HCT116 (cell line): ENCODE measurements around the gene PLD5.

Source experiments
- EZH2 ChIP-seq: fragments of 200-600 bp; sonication (generic); IDR thresholded peaks from 2 replicates; pipeline ENCODE4 v1.6.1; 2017; ENCODE audit warnings: antibody characterized with exemption, mixed run types
- EZH2phosphoT487 ChIP-seq: fragments of 200-600 bp; IDR thresholded peaks from 2 replicates; pipeline ENCODE4 v1.6.1; 2018; ENCODE audit warnings: antibody characterized with exemption, borderline replicate concordance
- POLR2A ChIP-seq: IDR thresholded peaks from 2 replicates; pipeline ENCODE4 v1.7.0; 2011; ENCODE audit warnings: borderline replicate concordance; ENCODE audit not compliant: insufficient read depth, insufficient read length; ENCODE audit errors: extremely low read depth
- POLR2AphosphoS5 ChIP-seq: IDR thresholded peaks from 2 replicates; pipeline ENCODE4 v1.6.1; 2011; ENCODE audit warnings: mild to moderate bottlenecking, low read depth, low read length, moderate library complexity
- SRF ChIP-seq: IDR thresholded peaks from 2 replicates; pipeline ENCODE4 v1.6.1; 2012; ENCODE audit warnings: low read depth
- TF ChIP-seq, protein P1 (sequence below): IDR thresholded peaks from 2 replicates; pipeline ENCODE4 v1.6.1; 2012
- TF ChIP-seq, protein P2 (sequence below), 3 experiments: fragments of 200-600 bp in 1 of 3; sonication (generic) in 1 of 3; IDR thresholded peaks in 2 of 3; conservative IDR thresholded peaks in 1 of 3; 2 replicates each; pipeline ENCODE4 v1.5.1; 2012 to 2017; ENCODE audit warnings: low read depth in 2 of 3, low read length in 2 of 3, antibody characterized with exemption in 1 of 3, borderline replicate concordance in 1 of 3, control low read depth in 1 of 3, mild to moderate bottlenecking in 1 of 3, mixed read lengths in 1 of 3, mixed run types in 1 of 3, moderate library complexity in 1 of 3; ENCODE audit not compliant: insufficient read depth in 1 of 3

DNA sequence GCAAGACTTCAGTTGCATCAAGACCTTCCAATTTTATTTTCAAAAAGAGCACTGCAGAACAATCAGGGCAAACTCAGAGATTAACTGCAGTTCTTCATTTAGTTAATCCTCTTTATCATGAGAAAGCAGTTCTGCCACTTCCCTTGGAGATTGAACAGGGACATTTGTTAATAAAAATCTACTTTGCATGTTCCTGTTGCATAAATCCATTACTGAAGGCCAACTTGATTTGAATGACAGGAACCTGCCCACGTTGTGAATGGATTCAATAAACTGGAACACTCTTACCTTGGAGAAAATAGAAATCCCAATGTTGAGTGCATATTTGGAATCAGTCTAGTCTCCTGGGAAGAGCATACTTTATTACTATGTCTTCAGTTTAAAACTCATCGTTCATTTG lies 19.6 kb upstream of the PLD5 start:
- TF ChIP-seq, protein P1, sequence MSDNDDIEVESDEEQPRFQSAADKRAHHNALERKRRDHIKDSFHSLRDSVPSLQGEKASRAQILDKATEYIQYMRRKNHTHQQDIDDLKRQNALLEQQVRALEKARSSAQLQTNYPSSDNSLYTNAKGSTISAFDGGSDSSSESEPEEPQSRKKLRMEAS: no peak
- TF ChIP-seq, protein P2, sequence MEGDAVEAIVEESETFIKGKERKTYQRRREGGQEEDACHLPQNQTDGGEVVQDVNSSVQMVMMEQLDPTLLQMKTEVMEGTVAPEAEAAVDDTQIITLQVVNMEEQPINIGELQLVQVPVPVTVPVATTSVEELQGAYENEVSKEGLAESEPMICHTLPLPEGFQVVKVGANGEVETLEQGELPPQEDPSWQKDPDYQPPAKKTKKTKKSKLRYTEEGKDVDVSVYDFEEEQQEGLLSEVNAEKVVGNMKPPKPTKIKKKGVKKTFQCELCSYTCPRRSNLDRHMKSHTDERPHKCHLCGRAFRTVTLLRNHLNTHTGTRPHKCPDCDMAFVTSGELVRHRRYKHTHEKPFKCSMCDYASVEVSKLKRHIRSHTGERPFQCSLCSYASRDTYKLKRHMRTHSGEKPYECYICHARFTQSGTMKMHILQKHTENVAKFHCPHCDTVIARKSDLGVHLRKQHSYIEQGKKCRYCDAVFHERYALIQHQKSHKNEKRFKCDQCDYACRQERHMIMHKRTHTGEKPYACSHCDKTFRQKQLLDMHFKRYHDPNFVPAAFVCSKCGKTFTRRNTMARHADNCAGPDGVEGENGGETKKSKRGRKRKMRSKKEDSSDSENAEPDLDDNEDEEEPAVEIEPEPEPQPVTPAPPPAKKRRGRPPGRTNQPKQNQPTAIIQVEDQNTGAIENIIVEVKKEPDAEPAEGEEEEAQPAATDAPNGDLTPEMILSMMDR (IDR thresholded peaks at IDR 0.05 in 2 of 3, conservative IDR thresholded peaks at IDR 0.05 in 1 of 3; ENCODE audit: borderline replicate concordance in 1 of 3, insufficient read depth in 1 of 3, low read depth in 2 of 3, low read length in 2 of 3): no peak
- TF ChIP-seq POLR2A (no peak), POLR2AphosphoS5 (no peak), EZH2 (no peak), EZH2phosphoT487 (no peak), SRF (no peak)
